ENCODE measurements around the gene MORF4L1.
"Not testable (repeated sequence)": the region's sequence is repeated elsewhere in the genome, so short reads cannot be mapped to it uniquely, and the experiment has no call there.

Gene MORF4L1

DNA sequence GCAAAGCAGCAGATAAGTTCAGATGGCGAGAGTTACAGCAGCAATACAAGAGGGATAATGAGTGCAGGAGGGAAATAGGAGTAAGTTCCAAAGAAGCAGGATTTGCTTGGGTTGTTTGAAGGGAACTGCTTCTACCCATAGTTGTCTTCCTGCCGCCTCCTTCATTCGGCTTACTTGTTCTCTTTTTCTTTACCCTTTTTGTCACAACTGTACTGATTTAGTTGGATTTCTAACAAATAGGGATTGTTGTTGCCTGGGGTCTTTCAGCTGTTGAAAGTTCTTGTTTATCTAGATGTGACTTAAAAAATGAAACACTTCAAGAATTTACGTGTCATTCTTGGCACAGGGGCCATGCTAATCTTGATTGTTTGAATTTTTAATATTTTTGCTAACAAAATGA is 25.9 kb downstream of the MORF4L1 start:
- no peak for DNase-seq
- Histone ChIP-seq H3K4me3 (ENCODE audit: insufficient read depth, low read depth, low read length, poor library complexity, severe bottlenecking) (no peak overlapping the region), H3K27me3 (replicated peaks; ENCODE audit: control insufficient read depth, insufficient read depth, low read length, poor library complexity, severe bottlenecking) (no peaks in the 10 kb centered on the region), H3K36me3 (ENCODE audit: control insufficient read depth, insufficient read depth, low read length) (peaks cover 87% of the 10 kb centered on the region), H3K27ac (ENCODE audit: insufficient read depth, low read length, poor library complexity, severe bottlenecking) (no peak overlapping the region), H3K4me1 (ENCODE audit: control insufficient read depth, insufficient read depth, low read length, poor library complexity, severe bottlenecking) (no peaks in the 10 kb centered on the region), H3K9me3 (ENCODE audit: control insufficient read depth, low read length) (no peaks in the 10 kb centered on the region)

DNA sequence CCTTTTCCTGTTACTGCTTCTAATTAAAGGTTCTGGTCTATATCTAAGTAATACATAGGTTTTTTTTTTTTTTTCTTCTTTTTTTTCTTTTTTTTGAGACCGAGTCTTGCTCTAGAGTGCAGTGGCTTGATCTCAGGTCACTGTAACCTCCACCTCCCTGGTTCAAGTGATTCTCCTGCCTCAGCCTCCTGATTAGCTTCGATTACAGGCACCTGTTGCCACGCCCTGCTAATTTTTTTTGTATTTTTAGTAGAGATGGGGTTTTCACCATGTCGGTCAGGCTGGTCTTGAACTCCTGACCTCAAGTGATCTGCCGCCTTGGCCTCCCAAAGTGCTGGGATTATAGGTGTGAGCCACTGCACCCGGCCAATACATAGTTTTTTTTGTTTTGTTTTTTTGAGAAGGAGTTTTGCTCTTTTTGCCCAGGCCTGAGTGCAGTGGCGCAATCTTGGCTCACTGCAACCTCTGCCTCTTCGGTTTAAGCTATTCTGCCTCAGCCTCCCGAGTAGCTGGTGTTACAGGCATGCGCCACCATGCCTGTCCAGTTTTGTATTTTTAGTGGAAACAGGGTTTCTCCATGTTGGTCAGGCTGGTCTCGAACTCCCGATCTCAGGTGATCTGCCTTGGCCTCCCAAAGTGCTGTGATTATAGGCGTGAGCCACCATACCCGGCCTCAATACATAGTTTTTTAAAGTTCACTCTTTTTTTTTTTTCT is 28.3 kb downstream of the MORF4L1 start:
- H3K27ac ChIP-seq (ENCODE audit: insufficient read depth, low read length, poor library complexity, severe bottlenecking); H3K4me1 ChIP-seq (ENCODE audit: control insufficient read depth, insufficient read depth, low read length, poor library complexity, severe bottlenecking); H3K27me3 ChIP-seq (replicated peaks; ENCODE audit: control insufficient read depth, insufficient read depth, low read length, poor library complexity, severe bottlenecking); H3K9me3 ChIP-seq (ENCODE audit: control insufficient read depth, low read length); H3K4me3 ChIP-seq (ENCODE audit: insufficient read depth, low read depth, low read length, poor library complexity, severe bottlenecking); DNase-seq: not testable (repeated sequence)
- peaks cover 83% of the 10 kb centered on the region for H3K36me3 ChIP-seq (ENCODE audit: control insufficient read depth, insufficient read depth, low read length)

- H3K4me1 ChIP-seq (ENCODE audit: control insufficient read depth, insufficient read depth, low read length, poor library complexity, severe bottlenecking); H3K27me3 ChIP-seq (replicated peaks; ENCODE audit: control insufficient read depth, insufficient read depth, low read length, poor library complexity, severe bottlenecking); H3K27ac ChIP-seq (ENCODE audit: insufficient read depth, low read length, poor library complexity, severe bottlenecking); H3K4me3 ChIP-seq (ENCODE audit: insufficient read depth, low read depth, low read length, poor library complexity, severe bottlenecking); H3K9me3 ChIP-seq (ENCODE audit: control insufficient read depth, low read length); DNase-seq: not testable (repeated sequence)
- H3K36me3 ChIP-seq (ENCODE audit: control insufficient read depth, insufficient read depth, low read length), result peaks cover 88% of the 10 kb centered on the region
Measured at GRCh38 chr15:78902281-78903032, 29.8 kb downstream of the MORF4L1 start.

DNA sequence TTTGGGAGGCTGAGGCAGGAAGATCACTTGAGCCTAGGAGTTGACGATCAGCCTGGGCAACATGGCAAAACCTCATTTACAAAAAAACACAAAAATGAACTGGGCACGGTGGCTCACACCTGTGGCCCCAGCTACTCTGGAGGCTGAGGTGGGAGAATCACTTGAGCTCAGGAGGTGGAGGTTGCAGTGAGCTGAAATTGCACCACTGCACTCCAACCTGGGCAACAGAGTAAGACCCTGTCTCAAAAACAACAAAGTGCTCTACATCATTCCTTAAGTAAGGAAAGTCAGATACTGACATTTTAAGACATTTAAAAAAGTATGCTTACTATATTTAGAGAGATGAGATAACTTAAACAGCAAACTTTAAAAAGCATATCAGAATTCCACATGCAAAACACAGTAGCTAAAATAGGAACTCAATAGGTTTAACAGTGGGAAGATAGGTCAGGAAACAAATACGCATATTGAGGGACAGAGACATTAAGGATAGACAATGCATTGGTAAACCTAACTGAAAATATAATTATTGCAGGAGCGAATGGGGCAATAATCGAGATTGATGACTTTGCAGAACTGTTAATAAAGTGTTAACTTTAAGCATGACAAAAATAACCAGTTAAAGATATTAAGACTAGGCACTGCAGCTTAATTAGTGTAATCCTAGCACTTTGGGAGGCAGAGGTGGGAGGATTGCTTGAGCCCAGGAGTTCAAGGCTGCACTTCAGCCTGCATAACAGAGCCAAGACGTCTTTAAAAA is 32.1 kb downstream of the MORF4L1 start:
- Histone ChIP-seq H3K4me1 (ENCODE audit: control insufficient read depth, insufficient read depth, low read length, poor library complexity, severe bottlenecking) (no peaks in the 10 kb centered on the region), H3K4me3 (ENCODE audit: insufficient read depth, low read depth, low read length, poor library complexity, severe bottlenecking) (no peak overlapping the region), H3K27ac (ENCODE audit: insufficient read depth, low read length, poor library complexity, severe bottlenecking) (no peak overlapping the region), H3K9me3 (ENCODE audit: control insufficient read depth, low read length) (no peaks in the 10 kb centered on the region), H3K27me3 (replicated peaks; ENCODE audit: control insufficient read depth, insufficient read depth, low read length, poor library complexity, severe bottlenecking) (no peaks in the 10 kb centered on the region), H3K36me3 (ENCODE audit: control insufficient read depth, insufficient read depth, low read length) (peaks cover 70% of the 10 kb centered on the region)
- DNase-seq, result no peak

DNA sequence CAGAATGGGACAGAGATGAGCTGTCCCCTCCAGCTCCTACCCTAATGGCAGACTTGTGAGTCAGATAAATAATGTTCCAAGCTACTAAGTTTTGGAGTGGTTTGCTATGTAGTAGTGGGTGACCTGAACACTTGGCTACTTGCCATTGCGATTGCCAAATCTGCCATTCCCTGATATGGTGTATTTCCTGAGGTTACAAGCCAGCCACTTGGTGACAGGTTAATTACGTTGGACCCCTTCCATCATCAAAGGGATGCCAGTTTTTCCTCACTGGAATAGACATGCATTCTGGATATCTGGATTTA is 33.6 kb downstream of the MORF4L1 start:
- Histone ChIP-seq H3K9me3 (ENCODE audit: control insufficient read depth, low read length) (no peaks in the 10 kb centered on the region), H3K36me3 (ENCODE audit: control insufficient read depth, insufficient read depth, low read length) (peaks cover 55% of the 10 kb centered on the region), H3K4me1 (ENCODE audit: control insufficient read depth, insufficient read depth, low read length, poor library complexity, severe bottlenecking) (no peaks in the 10 kb centered on the region), H3K27ac (ENCODE audit: insufficient read depth, low read length, poor library complexity, severe bottlenecking) (no peak overlapping the region), H3K4me3 (ENCODE audit: insufficient read depth, low read depth, low read length, poor library complexity, severe bottlenecking) (no peak overlapping the region), H3K27me3 (replicated peaks; ENCODE audit: control insufficient read depth, insufficient read depth, low read length, poor library complexity, severe bottlenecking) (no peaks in the 10 kb centered on the region)
- DNase-seq, result no peak

GRCh38 chr15:78907577-78907976 is 34.9 kb downstream of the MORF4L1 start:
- H3K36me3 ChIP-seq (ENCODE audit: control insufficient read depth, insufficient read depth, low read length), result peaks cover 47% of the 10 kb centered on the region
- peak overlapping the region; percentile 4 for H3K27ac ChIP-seq (ENCODE audit: insufficient read depth, low read length, poor library complexity, severe bottlenecking)

DNA sequence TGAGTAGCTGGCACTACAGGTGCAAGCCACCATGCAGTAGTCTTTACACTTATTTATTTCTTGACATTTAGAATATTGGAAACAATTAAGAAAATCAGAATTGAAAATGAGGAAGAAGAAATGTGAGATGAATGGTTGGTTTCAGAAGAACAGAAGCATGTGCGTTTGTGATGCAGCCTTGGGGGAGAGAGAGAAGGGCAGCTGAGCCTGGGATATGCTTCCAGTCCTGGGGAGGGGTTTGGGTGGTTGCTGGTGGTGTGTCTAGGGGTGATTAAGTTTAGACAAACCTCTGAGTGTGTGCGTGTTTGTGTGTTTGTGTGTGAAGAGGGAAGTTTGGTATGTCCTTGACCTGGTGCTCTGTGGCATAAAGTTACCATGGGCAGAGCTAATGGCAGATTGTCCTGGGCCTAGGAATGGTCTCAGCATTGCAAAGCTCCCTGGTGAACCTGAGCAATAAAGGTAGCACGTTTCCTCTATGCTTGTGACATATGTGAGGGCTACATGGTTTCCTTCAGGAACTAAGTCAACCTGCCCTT is 36.5 kb downstream of the MORF4L1 start:
- no peak for DNase-seq
- Histone ChIP-seq H3K4me3 (ENCODE audit: insufficient read depth, low read depth, low read length, poor library complexity, severe bottlenecking) (no peak overlapping the region), H3K27ac (ENCODE audit: insufficient read depth, low read length, poor library complexity, severe bottlenecking) (no peak overlapping the region), H3K36me3 (ENCODE audit: control insufficient read depth, insufficient read depth, low read length) (peaks cover 40% of the 10 kb centered on the region), H3K27me3 (replicated peaks; ENCODE audit: control insufficient read depth, insufficient read depth, low read length, poor library complexity, severe bottlenecking) (no peaks in the 10 kb centered on the region), H3K4me1 (ENCODE audit: control insufficient read depth, insufficient read depth, low read length, poor library complexity, severe bottlenecking) (no peaks in the 10 kb centered on the region), H3K9me3 (ENCODE audit: control insufficient read depth, low read length) (no peaks in the 10 kb centered on the region)

More at GRCh38 chr15:78907577-78907976, 34.9 kb downstream of the MORF4L1 start:
- Histone ChIP-seq H3K27me3 (replicated peaks; ENCODE audit: control insufficient read depth, insufficient read depth, low read length, poor library complexity, severe bottlenecking) (no peaks in the 10 kb centered on the region), H3K4me3 (ENCODE audit: insufficient read depth, low read depth, low read length, poor library complexity, severe bottlenecking) (no peak overlapping the region), H3K4me1 (ENCODE audit: control insufficient read depth, insufficient read depth, low read length, poor library complexity, severe bottlenecking) (no peaks in the 10 kb centered on the region), H3K9me3 (ENCODE audit: control insufficient read depth, low read length) (no peaks in the 10 kb centered on the region)
- DNase-seq, result no peak

DNA sequence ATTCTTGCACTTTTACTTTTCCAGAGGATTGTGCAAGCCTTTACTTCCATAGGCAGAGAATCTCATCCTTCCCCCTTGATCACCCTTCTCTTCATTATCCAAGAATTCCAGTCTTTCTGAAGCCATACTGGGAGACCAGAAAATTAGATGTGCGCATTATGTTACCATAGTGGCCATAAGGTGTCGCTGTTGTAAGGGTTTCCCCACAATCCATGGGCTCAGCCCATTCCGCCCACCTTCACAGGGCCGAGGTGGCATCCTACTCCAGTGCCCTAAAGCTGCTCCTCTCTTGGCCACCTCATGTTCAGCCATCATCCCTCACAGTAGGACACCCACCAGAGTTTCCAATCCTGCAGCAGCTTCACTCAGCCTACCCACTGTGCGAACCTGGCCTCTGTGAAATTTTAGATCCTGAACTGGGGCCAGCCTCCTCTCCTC is 37.1 kb downstream of the MORF4L1 start:
- no peaks in the 10 kb centered on the region for H3K27me3 ChIP-seq (replicated peaks; ENCODE audit: control insufficient read depth, insufficient read depth, low read length, poor library complexity, severe bottlenecking)
- H3K36me3 ChIP-seq (ENCODE audit: control insufficient read depth, insufficient read depth, low read length), result peaks cover 37% of the 10 kb centered on the region
- no peaks in the 10 kb centered on the region for H3K4me1 ChIP-seq (ENCODE audit: control insufficient read depth, insufficient read depth, low read length, poor library complexity, severe bottlenecking)
- peak in 1 of 3 donors; percentile 25 for DNase-seq
- no peak overlapping the region for H3K27ac ChIP-seq (ENCODE audit: insufficient read depth, low read length, poor library complexity, severe bottlenecking)
- H3K4me3 ChIP-seq (ENCODE audit: insufficient read depth, low read depth, low read length, poor library complexity, severe bottlenecking), result no peak overlapping the region
- no peaks in the 10 kb centered on the region for H3K9me3 ChIP-seq (ENCODE audit: control insufficient read depth, low read length)

GRCh38 chr15:78910271-78910670 is 37.6 kb downstream of the MORF4L1 start:
- Histone ChIP-seq H3K36me3 (ENCODE audit: control insufficient read depth, insufficient read depth, low read length) (peaks cover 35% of the 10 kb centered on the region), H3K9me3 (ENCODE audit: control insufficient read depth, low read length) (no peaks in the 10 kb centered on the region), H3K27me3 (replicated peaks; ENCODE audit: control insufficient read depth, insufficient read depth, low read length, poor library complexity, severe bottlenecking) (no peaks in the 10 kb centered on the region), H3K4me3 (ENCODE audit: insufficient read depth, low read depth, low read length, poor library complexity, severe bottlenecking) (no peak overlapping the region), H3K27ac (ENCODE audit: insufficient read depth, low read length, poor library complexity, severe bottlenecking) (no peak overlapping the region), H3K4me1 (ENCODE audit: control insufficient read depth, insufficient read depth, low read length, poor library complexity, severe bottlenecking) (no peaks in the 10 kb centered on the region)
- DNase-seq, result no peak

DNA sequence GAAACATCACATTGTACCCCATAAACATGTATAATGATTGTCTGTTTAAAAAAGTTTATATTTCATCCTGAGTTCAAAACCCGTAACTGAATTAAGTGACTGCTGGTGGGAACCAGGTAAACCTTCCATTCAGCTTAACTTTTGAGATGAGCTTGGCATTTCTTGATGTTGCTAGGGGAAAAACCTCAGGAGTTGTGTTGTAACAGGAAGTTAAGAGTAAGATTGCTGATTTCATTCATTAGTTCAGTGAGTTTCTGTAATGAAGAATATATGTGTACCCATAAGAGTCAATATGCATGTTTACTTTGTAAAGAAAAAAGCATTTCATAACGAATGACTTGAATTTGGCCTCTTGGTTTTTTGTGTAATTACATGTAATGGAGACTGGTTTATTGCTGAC is 39.6 kb downstream of the MORF4L1 start:
- Histone ChIP-seq H3K27ac (ENCODE audit: insufficient read depth, low read length, poor library complexity, severe bottlenecking) (no peak overlapping the region), H3K36me3 (ENCODE audit: control insufficient read depth, insufficient read depth, low read length) (peaks cover 17% of the 10 kb centered on the region)
- DNase-seq, result no peak

More for the DNA sequence above, 39.6 kb downstream of the MORF4L1 start:
- H3K4me1 ChIP-seq (ENCODE audit: control insufficient read depth, insufficient read depth, low read length, poor library complexity, severe bottlenecking), result no peaks in the 10 kb centered on the region
- H3K9me3 ChIP-seq (ENCODE audit: control insufficient read depth, low read length), result no peaks in the 10 kb centered on the region
- H3K4me3 ChIP-seq (ENCODE audit: insufficient read depth, low read depth, low read length, poor library complexity, severe bottlenecking), result no peak overlapping the region
- H3K27me3 ChIP-seq (replicated peaks; ENCODE audit: control insufficient read depth, insufficient read depth, low read length, poor library complexity, severe bottlenecking), result no peaks in the 10 kb centered on the region

All from effector memory CD4-positive, alpha-beta T cell (primary cell).